ENCODE data around the gene WFIKKN1. TPM values are rescaled to one million over a fixed set of nuclear protein-coding genes. Genes with fewer than 3 reads are reported as not detected.

The WFIKKN1 gene
- total RNA-seq, 1 donor from 2014 or later: 1.2 TPM

- TF ChIP-seq, protein P1, sequence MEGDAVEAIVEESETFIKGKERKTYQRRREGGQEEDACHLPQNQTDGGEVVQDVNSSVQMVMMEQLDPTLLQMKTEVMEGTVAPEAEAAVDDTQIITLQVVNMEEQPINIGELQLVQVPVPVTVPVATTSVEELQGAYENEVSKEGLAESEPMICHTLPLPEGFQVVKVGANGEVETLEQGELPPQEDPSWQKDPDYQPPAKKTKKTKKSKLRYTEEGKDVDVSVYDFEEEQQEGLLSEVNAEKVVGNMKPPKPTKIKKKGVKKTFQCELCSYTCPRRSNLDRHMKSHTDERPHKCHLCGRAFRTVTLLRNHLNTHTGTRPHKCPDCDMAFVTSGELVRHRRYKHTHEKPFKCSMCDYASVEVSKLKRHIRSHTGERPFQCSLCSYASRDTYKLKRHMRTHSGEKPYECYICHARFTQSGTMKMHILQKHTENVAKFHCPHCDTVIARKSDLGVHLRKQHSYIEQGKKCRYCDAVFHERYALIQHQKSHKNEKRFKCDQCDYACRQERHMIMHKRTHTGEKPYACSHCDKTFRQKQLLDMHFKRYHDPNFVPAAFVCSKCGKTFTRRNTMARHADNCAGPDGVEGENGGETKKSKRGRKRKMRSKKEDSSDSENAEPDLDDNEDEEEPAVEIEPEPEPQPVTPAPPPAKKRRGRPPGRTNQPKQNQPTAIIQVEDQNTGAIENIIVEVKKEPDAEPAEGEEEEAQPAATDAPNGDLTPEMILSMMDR (IDR thresholded peaks at IDR 0.05): no peak
- H3K4me1 ChIP-seq: peaks cover 50% of the 10 kb centered on the region
- H3K9me3 ChIP-seq: no peaks in the 10 kb centered on the region
- no peak for DNase-seq
- peak overlapping the region; percentile 71 for H3K4me3 ChIP-seq
- peak overlapping the region; percentile 88 for H3K27ac ChIP-seq
- no peak for ATAC-seq
- peaks cover 11% of the 10 kb centered on the region for H3K27me3 ChIP-seq (ENCODE audit: low read depth)
- H3K36me3 ChIP-seq: peaks cover 20% of the 10 kb centered on the region
- intact Hi-C loops (cut with DNase I): no loop called here
Observed at GRCh38 chr16:680625-680945, 49.8 kb downstream of the WFIKKN1 start.

GRCh38 chr16:680967-681745 is 50.4 kb downstream of the WFIKKN1 start:
- Histone ChIP-seq H3K4me3 (peak overlapping the region; percentile 71), H3K4me1 (peaks cover 55% of the 10 kb centered on the region), H3K27ac (peak overlapping the region; percentile 88), H3K9me3 (no peaks in the 10 kb centered on the region), H3K27me3 (ENCODE audit: low read depth) (peaks cover 11% of the 10 kb centered on the region), H3K36me3 (peaks cover 23% of the 10 kb centered on the region)
- ATAC-seq (no peak), DNase-seq (peak; percentile 68)
- TF ChIP-seq, protein P1 (IDR thresholded peaks at IDR 0.05): no peak
- intact Hi-C loops (cut with DNase I): no loop called here

- intact Hi-C loops (cut with DNase I): no loop called here
- peaks cover 30% of the 10 kb centered on the region for H3K36me3 ChIP-seq
- no peaks in the 10 kb centered on the region for H3K9me3 ChIP-seq
- DNase-seq: no peak
- H3K27me3 ChIP-seq (ENCODE audit: low read depth): peaks cover 3% of the 10 kb centered on the region
- no peak for ATAC-seq
- H3K4me3 ChIP-seq: peak overlapping the region; percentile 71
- TF ChIP-seq, protein P1 (IDR thresholded peaks at IDR 0.05): no peak
- peaks cover 55% of the 10 kb centered on the region for H3K4me1 ChIP-seq
- H3K27ac ChIP-seq: no peak overlapping the region
Observed at GRCh38 chr16:681746-682427, 51.1 kb downstream of the WFIKKN1 start.

DNA sequence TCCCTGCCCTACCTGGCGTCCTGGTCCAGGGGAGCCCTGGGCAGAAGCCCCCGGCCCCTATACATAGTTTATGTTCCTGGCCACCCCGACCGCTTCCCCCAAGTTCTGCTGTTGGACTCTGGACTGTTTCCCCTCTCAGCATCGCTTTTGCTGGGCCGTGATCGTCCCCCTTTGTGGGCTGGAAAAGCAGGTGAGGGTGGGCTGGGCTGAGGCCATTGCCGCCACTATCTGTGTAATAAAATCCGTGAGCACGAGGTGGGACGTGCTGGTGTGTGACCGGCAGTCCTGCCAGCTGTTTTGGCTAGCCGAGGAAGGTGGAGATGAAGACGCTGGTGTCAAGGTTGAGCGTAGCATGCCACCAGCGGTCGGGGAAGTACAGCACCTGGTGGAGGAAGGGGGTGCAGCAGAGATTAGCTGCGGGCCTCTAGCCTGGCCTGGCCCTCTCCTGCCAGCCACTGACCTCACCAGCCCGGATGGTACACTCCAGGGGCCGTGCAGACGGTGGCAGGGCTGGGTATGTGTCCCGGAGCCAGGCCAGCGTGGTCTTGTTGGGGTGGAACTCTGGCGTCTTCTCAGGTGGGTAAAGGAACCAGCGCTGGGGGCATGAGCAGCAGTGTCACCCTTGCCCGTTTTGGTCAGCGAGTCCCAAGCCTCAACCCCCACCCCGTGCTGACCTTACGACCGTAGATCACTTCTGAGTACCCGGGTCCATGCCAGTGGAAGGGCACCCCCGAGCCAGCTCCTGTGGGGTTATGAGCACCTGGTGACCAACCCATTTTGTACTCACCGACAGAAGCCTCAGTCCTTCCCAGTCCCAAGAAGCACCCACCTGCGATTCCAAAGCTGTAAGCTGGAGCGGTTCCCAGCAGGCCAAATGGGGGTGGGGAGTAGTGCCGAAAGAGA is 52.0 kb downstream of the WFIKKN1 start:
- Histone ChIP-seq H3K36me3 (peaks cover 36% of the 10 kb centered on the region), H3K4me1 (peaks cover 55% of the 10 kb centered on the region), H3K27me3 (ENCODE audit: low read depth) (no peaks in the 10 kb centered on the region), H3K27ac (no peak overlapping the region), H3K9me3 (no peaks in the 10 kb centered on the region), H3K4me3 (no peak overlapping the region)
- TF ChIP-seq, protein P1 (IDR thresholded peaks at IDR 0.05): no peak
- no peak for DNase-seq
- no peak for ATAC-seq
- intact Hi-C loops (cut with DNase I): no loop called here

DNA sequence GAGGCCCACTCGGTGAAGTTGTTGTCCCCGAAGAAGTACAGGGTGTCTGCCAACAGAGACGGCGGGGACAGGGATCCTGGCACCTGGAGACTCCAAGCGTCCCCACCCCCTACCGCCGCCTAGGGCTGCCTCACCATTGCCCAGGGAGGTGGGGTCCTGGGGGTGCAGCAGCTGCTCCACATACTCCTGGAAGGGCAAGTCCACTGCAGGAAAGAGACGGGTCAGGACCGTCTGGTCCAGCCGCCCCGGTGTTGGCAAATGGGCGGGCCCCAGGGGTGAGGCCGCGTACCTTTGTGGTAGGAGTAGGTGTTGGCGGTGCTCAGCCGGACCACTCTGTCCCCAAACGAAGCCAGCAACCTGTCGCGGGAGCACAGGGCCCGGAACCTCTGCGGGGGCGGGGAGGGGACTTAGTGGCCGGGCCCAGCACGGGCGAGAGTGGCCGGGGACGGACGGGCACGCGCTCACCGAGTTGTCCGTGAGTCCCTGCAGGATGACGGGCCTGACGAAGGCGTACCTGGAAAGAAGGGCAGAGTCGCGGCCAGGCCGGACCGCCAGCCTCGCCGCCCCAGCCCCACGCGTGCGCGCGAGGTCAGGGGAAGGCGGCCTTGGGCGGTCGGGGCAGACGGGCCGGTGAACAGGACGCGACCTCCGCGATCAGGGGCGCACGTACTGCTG is 52.7 kb downstream of the WFIKKN1 start:
- peak overlapping the region; percentile 89 for H3K27ac ChIP-seq
- TF ChIP-seq, protein P1 (IDR thresholded peaks at IDR 0.05): no peak
- DNase-seq: no peak
- H3K9me3 ChIP-seq: no peaks in the 10 kb centered on the region
- peaks cover 36% of the 10 kb centered on the region for H3K36me3 ChIP-seq
- intact Hi-C loops (cut with DNase I): no loop called here
- no peaks in the 10 kb centered on the region for H3K27me3 ChIP-seq (ENCODE audit: low read depth)
- ATAC-seq: no peak
- H3K4me3 ChIP-seq: peak overlapping the region; percentile 83
- peaks cover 57% of the 10 kb centered on the region for H3K4me1 ChIP-seq

Data from lower lobe of right lung (tissue), 2 donors.